PC-9 (cell line): ENCODE results near the gene CPPED1. TPM values are rescaled to one million over a fixed set of nuclear protein-coding genes. Genes with fewer than 3 reads are reported as not detected.
"Not testable (repeated sequence)": the region's sequence is repeated elsewhere in the genome, so short reads cannot be mapped to it uniquely, and the experiment has no call there.

ENCODE experiments used
- BruUV-seq: library from RNA; stranded (reverse); fragments of 400-500 nt; replicated peaks from 2 replicates; lab custom pipeline; 2021; lab: Mats Ljungman, UMichigan
- CTCF ChIA-PET: fragments of 300-600 bp; sonication (Branson Sonifier 250); formaldehyde crosslinking; loops from one replicate; lab custom pipeline; 2022; ENCODE audit warnings: antibody characterized with exemption; lab: Charles Lee
- POLR2A ChIA-PET: fragments of 300-600 bp; sonication (Branson Sonifier 250); formaldehyde crosslinking; loops from one replicate; lab custom pipeline; 2022; ENCODE audit warnings: antibody characterized with exemption; ENCODE audit not compliant: unreplicated experiment; lab: Charles Lee
- DNase-seq, 2 experiments: peaks; one replicate each; pipeline versions ENCODE4 v3.0.0 to v3.0.0-alpha.2; 2015 to 2022; ENCODE audit warnings: mixed read lengths in 1 of 2
- H2AFZ ChIP-seq: fragments of 200-600 bp; sonication (generic); 2 replicates; pipeline ENCODE4 v1.8.1; 2017; ENCODE audit warnings: antibody characterized with exemption
- H3F3A ChIP-seq: fragments of 200-600 bp; sonication (generic); 2 replicates; pipeline ENCODE4 v1.8.1; 2017; ENCODE audit warnings: antibody characterized with exemption, mild to moderate bottlenecking, low read depth; ENCODE audit not compliant: insufficient read depth
- H3K27ac ChIP-seq: fragments of 200-600 bp; sonication (generic); 2 replicates; pipeline ENCODE4 v1.6.1; 2016; ENCODE audit warnings: mixed run types
- H3K27me3 ChIP-seq: fragments of 200-600 bp; sonication (generic); 2 replicates; pipeline ENCODE4 v1.6.1; 2016; ENCODE audit warnings: low read depth, mixed run types; ENCODE audit not compliant: insufficient read depth
- H3K36me3 ChIP-seq: fragments of 200-600 bp; sonication (generic); 2 replicates; pipeline ENCODE4 v1.6.1; 2016; ENCODE audit warnings: low read depth, mixed run types
- H3K4me1 ChIP-seq: fragments of 200-600 bp; sonication (generic); replicated peaks from 2 replicates; pipeline ENCODE4 v1.6.1; 2016; ENCODE audit warnings: mixed run types; ENCODE audit not compliant: insufficient read depth
- H3K4me2 ChIP-seq: fragments of 200-600 bp; sonication (generic); 2 replicates; pipeline ENCODE4 v1.6.1; 2017; ENCODE audit warnings: mixed run types
- H3K4me3 ChIP-seq: fragments of 200-600 bp; sonication (generic); 2 replicates; pipeline ENCODE4 v1.6.1; 2016; ENCODE audit warnings: mixed run types
- H3K79me2 ChIP-seq: fragments of 200-600 bp; sonication (generic); 2 replicates; pipeline ENCODE4 v1.6.1; 2017; ENCODE audit warnings: low read depth, mixed run types
- H3K9me2 ChIP-seq: fragments of 200-600 bp; sonication (generic); 2 replicates; pipeline ENCODE4 v1.8.1; 2017; ENCODE audit warnings: mild to moderate bottlenecking; ENCODE audit not compliant: insufficient read depth
- H3K9me3 ChIP-seq: fragments of 200-600 bp; sonication (generic); 2 replicates; pipeline ENCODE4 v1.8.1; 2016; ENCODE audit warnings: low read depth; ENCODE audit not compliant: insufficient read depth
- H4K20me1 ChIP-seq: fragments of 200-600 bp; sonication (generic); 2 replicates; pipeline ENCODE4 v1.8.1; 2017; ENCODE audit not compliant: insufficient read depth
- EZH2 ChIP-seq: fragments of 200-600 bp; sonication (generic); IDR thresholded peaks from 2 replicates; pipeline ENCODE4 v1.8.0; 2017; ENCODE audit warnings: antibody characterized with exemption, low read depth
- intact Hi-C: fragments of 100-400 bp; cut with micrococcal nuclease; formaldehyde crosslinking; loops from one replicate; pipeline ENCODE4 v1.10.0; 2022; ENCODE audit not compliant: unreplicated experiment
- total RNA-seq: library from RNA; stranded (reverse); gene quantifications from 2 replicates; pipeline ENCODE4 v1.2.3, GENCODE V29; 2021
- TF ChIP-seq, protein P1 (sequence below): fragments of 200-600 bp; sonication (generic); conservative IDR thresholded peaks from 2 replicates; pipeline ENCODE4 v1.6.1; 2017; ENCODE audit warnings: mixed run types, antibody characterized with exemption, mild to moderate bottlenecking, moderate library complexity

The CPPED1 gene
- total RNA-seq, 1 experiment from 2014 or later: 66.9 TPM

DNA sequence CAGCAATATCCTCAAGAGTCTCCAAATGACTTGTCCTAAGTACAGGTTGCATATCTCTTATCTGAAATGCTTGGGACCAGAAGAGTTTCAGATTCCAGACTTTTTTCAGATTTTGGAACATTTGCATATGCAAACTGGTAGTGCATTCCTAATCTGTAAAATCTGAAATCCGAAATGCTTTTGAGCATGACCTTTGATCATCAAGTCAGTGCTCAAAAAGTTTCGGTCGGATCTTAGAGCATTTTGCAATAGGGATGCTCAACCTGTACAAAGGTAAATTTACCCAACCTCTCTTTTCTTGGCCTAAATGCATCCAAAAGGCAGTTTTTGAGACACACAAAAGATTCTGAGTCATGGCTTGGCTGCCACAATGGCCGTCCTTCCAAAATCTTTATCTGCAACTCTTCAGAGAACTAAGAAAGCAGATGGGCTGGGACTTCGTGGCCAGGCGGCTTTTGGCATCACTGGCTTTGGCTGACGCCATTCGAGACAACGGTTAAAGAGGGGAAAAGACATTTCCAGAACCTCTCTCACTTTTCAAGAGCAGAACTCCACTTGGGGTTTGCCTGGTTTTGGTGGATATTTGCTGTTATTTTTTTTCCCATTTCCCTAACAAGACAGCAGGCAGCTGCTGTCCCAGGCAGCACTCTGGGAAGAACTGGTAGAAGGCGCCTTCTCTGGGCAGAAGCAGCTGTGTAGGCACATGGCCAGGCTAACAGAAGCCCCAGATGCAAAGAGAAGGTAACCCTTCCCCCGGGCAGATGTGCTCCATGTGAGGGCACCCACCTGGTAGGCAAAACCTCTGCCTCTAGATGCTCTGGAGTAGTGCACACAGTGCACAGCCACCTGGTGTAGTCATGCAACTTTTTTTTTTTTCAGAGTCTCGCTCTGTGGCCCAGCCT, 8.9 kb downstream of the CPPED1 start:
- TF ChIP-seq, protein P1, sequence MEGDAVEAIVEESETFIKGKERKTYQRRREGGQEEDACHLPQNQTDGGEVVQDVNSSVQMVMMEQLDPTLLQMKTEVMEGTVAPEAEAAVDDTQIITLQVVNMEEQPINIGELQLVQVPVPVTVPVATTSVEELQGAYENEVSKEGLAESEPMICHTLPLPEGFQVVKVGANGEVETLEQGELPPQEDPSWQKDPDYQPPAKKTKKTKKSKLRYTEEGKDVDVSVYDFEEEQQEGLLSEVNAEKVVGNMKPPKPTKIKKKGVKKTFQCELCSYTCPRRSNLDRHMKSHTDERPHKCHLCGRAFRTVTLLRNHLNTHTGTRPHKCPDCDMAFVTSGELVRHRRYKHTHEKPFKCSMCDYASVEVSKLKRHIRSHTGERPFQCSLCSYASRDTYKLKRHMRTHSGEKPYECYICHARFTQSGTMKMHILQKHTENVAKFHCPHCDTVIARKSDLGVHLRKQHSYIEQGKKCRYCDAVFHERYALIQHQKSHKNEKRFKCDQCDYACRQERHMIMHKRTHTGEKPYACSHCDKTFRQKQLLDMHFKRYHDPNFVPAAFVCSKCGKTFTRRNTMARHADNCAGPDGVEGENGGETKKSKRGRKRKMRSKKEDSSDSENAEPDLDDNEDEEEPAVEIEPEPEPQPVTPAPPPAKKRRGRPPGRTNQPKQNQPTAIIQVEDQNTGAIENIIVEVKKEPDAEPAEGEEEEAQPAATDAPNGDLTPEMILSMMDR: no peak
- TF ChIP-seq EZH2: no peak
- no peak overlapping the region for H3K27ac ChIP-seq
- no peaks in the 10 kb centered on the region; the same call in 1 of the 2 replicates for H3F3A ChIP-seq
- no peaks in the 10 kb centered on the region for H3K9me2 ChIP-seq
- 0 out of 2 replicates have a peak, but pooled peaks cover 9% of the 10 kb centered on the region for H3K4me1 ChIP-seq
- CTCF ChIA-PET: no interaction called here
- H4K20me1 ChIP-seq: no peaks in the 10 kb centered on the region
- no peak overlapping the region for H3K4me3 ChIP-seq
- H3K36me3 ChIP-seq: peaks cover 18% of the 10 kb centered on the region
- no peak overlapping the region for H3K4me2 ChIP-seq
- H3K9me3 ChIP-seq: no peaks in the 10 kb centered on the region
- intact Hi-C loops: no loop called here
- POLR2A ChIA-PET: interaction anchor here (0.6 kb wide), 1 partner anchor 315 kb away, joined by 3 read pairs; no protein-coding TSS in a partner anchor
- DNase-seq: no peak
- H3K27me3 ChIP-seq: no peaks in the 10 kb centered on the region
- H2AFZ ChIP-seq: no peak overlapping the region
- BruUV-seq: no TSS peak
- H3K79me2 ChIP-seq: peaks cover 87% of the 10 kb centered on the region

DNA sequence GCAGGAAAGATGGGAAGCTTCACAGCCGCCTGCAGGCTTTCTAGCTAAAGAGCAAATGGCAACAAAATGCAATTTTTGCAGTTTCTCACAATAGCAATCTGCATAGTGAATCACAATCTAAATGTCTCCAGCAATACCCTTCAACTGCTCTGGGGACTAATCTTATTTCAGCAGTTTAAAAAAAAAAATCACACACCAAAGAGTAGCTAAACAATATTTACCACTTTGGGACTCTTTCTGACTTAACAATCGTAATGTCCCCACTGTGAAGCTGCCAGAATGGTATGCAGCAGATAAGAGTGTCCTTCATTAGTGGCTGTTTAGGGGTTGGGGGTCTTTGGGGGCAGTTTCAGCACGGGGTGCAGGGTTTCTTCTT, 9.8 kb downstream of the CPPED1 start:
- ChIA-PET POLR2A (no interaction called here), CTCF (no interaction called here)
- no peaks in the 10 kb centered on the region for H3K9me3 ChIP-seq
- BruUV-seq: no TSS peak
- H3K36me3 ChIP-seq: peaks cover 18% of the 10 kb centered on the region
- DNase-seq: no peak
- no peak overlapping the region for H3K4me2 ChIP-seq
- H3K4me1 ChIP-seq: 0 out of 2 replicates have a peak, but pooled peaks cover 3% of the 10 kb centered on the region
- H4K20me1 ChIP-seq: no peaks in the 10 kb centered on the region
- peaks cover 87% of the 10 kb centered on the region for H3K79me2 ChIP-seq
- H3K27ac ChIP-seq: no peak overlapping the region
- H3K9me2 ChIP-seq: no peaks in the 10 kb centered on the region
- no peak for TF ChIP-seq EZH2
- TF ChIP-seq, protein P1: no peak
- no peaks in the 10 kb centered on the region; the same call in 1 of the 2 replicates for H3F3A ChIP-seq
- H3K27me3 ChIP-seq: no peaks in the 10 kb centered on the region
- intact Hi-C loops: no loop called here
- H2AFZ ChIP-seq: no peak overlapping the region
- no peak overlapping the region for H3K4me3 ChIP-seq

DNA sequence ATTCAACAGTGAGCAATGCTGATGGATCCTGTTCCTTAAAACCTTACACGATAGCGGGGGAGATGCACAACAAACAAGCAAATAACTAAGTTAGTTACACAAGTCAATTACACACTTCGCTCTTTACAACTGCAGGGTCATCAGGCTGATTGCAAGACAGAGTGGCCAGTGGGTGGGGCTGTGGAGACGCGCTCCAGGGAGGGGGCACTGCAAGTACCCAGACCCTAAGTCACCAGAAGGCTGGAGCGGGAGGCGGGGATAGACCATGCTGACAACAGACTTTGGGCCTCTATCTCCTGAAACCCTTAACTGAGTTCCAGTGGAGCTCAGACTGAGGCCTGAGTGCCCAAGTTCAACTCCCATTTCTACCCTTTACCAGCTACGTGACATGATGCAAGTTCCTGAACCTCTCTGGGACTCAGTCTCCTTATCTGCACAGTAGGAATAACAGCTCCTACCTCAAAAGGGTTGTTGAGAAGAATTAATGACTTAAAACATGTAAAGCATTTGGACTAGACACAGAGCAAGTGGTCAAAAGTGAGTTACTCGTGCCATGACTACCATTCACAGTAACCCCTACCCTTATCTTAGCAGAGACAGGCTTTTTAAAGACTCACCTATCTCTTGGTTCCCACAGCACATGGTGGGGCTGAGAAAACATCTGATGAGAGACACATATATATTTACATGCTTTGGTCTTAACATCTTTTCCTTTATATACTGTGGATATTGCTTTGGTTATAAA, 10.4 kb downstream of the CPPED1 start:
- ChIA-PET POLR2A (no interaction called here), CTCF (no interaction called here)
- Histone ChIP-seq H3K79me2 (peaks cover 87% of the 10 kb centered on the region), H4K20me1 (no peaks in the 10 kb centered on the region), H3F3A (no peaks in the 10 kb centered on the region; the same call in 1 of the 2 replicates), H3K36me3 (peaks cover 23% of the 10 kb centered on the region), H3K27me3 (no peaks in the 10 kb centered on the region), H3K4me1 (0 out of 2 replicates have a peak, but pooled peaks cover 3% of the 10 kb centered on the region), H2AFZ (no peak overlapping the region), H3K9me2 (no peaks in the 10 kb centered on the region), H3K9me3 (peaks cover under 1% of the 10 kb centered on the region; the same call in 1 of the 2 replicates), H3K27ac (no peak overlapping the region), H3K4me3 (no peak overlapping the region), H3K4me2 (no peak overlapping the region)
- no peak for TF ChIP-seq EZH2
- TF ChIP-seq, protein P1: no peak
- DNase-seq: no peak
- BruUV-seq: no TSS peak
- intact Hi-C loops: no loop called here

DNA sequence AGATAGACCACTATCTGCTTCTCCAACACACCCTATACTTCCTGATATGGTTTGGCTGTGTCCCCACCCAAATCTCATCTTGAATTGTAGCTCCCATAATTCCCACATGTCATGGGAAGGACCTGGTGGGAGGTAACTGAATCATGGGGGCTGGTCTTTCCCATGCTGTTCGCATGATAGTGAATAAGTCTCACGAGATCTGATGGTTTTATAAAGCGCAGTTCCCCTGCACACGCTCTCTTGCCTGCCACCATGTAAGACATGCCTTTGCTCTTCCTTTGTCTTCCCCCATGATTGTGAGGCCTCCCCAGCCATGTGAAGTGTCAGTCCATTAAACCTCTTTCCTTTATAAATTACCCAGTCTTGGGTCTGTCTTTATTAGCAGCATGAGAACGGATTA, 11.2 kb downstream of the CPPED1 start:
- POLR2A ChIA-PET: interaction anchor here (0.6 kb wide), 1 partner anchor 364 kb away, joined by 5 read pairs; no protein-coding TSS in a partner anchor
- H2AFZ ChIP-seq, H3K4me2 ChIP-seq, H3F3A ChIP-seq, intact Hi-C loops, H3K4me3 ChIP-seq, H3K9me2 ChIP-seq, H3K27me3 ChIP-seq, H3K9me3 ChIP-seq, H3K27ac ChIP-seq, H3K4me1 ChIP-seq, CTCF ChIA-PET, H4K20me1 ChIP-seq, DNase-seq, BruUV-seq: not testable (repeated sequence)
- H3K36me3 ChIP-seq: peaks cover 23% of the 10 kb centered on the region
- H3K79me2 ChIP-seq: peaks cover 85% of the 10 kb centered on the region
